ENCODE measurements around the gene KIF6.

GRCh38 chr6:39344821-39345280 is 380.4 kb downstream of the KIF6 start:
- TF ChIP-seq CTCF (IDR thresholded peaks at IDR 0.05; ENCODE audit: control extremely low read depth in 1 of 3, insufficient read depth in 1 of 3, low read depth in 1 of 3, low read length in 3 of 3) = no peak
- TF ChIP-seq CEBPB (IDR thresholded peaks at IDR 0.05; ENCODE audit: low read depth, low read length) = no peak
- TF ChIP-seq GABPA (IDR thresholded peaks at IDR 0.05; ENCODE audit: borderline replicate concordance, insufficient read depth, low read length) = no peak
- TF ChIP-seq KDM4A (IDR thresholded peaks at IDR 0.05; ENCODE audit: low read depth, low read length, severe bottlenecking) = no peak
- TF ChIP-seq EP300 (IDR thresholded peaks at IDR 0.05; ENCODE audit: borderline replicate concordance in 1 of 2, low read depth in 2 of 2, low read length in 2 of 2) = no peak
- no peak for TF ChIP-seq YY1 (IDR thresholded peaks at IDR 0.05; ENCODE audit: low read depth, low read length)
- TF ChIP-seq CBX8 (IDR thresholded peaks at IDR 0.05; ENCODE audit: borderline replicate concordance, low read depth, low read length) = no peak
- no peak for TF ChIP-seq POLR2A (IDR thresholded peaks at IDR 0.05; ENCODE audit: control extremely low read depth in 1 of 2, low read depth in 2 of 2, low read length in 2 of 2)
- TF ChIP-seq POLR2AphosphoS5 (IDR thresholded peaks at IDR 0.05; ENCODE audit: low read depth, low read length) = no peak
- TF ChIP-seq CHD2 (IDR thresholded peaks at IDR 0.05; ENCODE audit: low read length) = peak; percentile 44; the same call in 1 of the 2 replicates
- TF ChIP-seq TAF1 (IDR thresholded peaks at IDR 0.05; ENCODE audit: low read depth, low read length) = no peak
- no peak for TF ChIP-seq NANOG (IDR thresholded peaks at IDR 0.05; ENCODE audit: insufficient read depth, low read depth, low read length, poor library complexity, severe bottlenecking)
- no peak for TF ChIP-seq EZH2 (IDR thresholded peaks at IDR 0.05; ENCODE audit: low read depth, low read length, severe bottlenecking)
- TF ChIP-seq PHF8 (conservative IDR thresholded peaks at IDR 0.05; ENCODE audit: low read depth, low read length) = no peak

Data from H1 (cell line).